ENCODE results near the gene ZIC5.

GRCh38 chr13:99997702-99998214 lies 26.2 kb upstream of the ZIC5 start:
- TF ChIP-seq, protein P1, sequence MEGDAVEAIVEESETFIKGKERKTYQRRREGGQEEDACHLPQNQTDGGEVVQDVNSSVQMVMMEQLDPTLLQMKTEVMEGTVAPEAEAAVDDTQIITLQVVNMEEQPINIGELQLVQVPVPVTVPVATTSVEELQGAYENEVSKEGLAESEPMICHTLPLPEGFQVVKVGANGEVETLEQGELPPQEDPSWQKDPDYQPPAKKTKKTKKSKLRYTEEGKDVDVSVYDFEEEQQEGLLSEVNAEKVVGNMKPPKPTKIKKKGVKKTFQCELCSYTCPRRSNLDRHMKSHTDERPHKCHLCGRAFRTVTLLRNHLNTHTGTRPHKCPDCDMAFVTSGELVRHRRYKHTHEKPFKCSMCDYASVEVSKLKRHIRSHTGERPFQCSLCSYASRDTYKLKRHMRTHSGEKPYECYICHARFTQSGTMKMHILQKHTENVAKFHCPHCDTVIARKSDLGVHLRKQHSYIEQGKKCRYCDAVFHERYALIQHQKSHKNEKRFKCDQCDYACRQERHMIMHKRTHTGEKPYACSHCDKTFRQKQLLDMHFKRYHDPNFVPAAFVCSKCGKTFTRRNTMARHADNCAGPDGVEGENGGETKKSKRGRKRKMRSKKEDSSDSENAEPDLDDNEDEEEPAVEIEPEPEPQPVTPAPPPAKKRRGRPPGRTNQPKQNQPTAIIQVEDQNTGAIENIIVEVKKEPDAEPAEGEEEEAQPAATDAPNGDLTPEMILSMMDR (IDR thresholded peaks at IDR 0.05), result no peak
- TF ChIP-seq POLR2AphosphoS5 (IDR thresholded peaks at IDR 0.05; ENCODE audit: low read depth, low read length), result no peak
- TF ChIP-seq, protein P2, sequence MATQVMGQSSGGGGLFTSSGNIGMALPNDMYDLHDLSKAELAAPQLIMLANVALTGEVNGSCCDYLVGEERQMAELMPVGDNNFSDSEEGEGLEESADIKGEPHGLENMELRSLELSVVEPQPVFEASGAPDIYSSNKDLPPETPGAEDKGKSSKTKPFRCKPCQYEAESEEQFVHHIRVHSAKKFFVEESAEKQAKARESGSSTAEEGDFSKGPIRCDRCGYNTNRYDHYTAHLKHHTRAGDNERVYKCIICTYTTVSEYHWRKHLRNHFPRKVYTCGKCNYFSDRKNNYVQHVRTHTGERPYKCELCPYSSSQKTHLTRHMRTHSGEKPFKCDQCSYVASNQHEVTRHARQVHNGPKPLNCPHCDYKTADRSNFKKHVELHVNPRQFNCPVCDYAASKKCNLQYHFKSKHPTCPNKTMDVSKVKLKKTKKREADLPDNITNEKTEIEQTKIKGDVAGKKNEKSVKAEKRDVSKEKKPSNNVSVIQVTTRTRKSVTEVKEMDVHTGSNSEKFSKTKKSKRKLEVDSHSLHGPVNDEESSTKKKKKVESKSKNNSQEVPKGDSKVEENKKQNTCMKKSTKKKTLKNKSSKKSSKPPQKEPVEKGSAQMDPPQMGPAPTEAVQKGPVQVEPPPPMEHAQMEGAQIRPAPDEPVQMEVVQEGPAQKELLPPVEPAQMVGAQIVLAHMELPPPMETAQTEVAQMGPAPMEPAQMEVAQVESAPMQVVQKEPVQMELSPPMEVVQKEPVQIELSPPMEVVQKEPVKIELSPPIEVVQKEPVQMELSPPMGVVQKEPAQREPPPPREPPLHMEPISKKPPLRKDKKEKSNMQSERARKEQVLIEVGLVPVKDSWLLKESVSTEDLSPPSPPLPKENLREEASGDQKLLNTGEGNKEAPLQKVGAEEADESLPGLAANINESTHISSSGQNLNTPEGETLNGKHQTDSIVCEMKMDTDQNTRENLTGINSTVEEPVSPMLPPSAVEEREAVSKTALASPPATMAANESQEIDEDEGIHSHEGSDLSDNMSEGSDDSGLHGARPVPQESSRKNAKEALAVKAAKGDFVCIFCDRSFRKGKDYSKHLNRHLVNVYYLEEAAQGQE (IDR thresholded peaks at IDR 0.05; ENCODE audit: insufficient read depth in 1 of 2, low read depth in 2 of 2, low read length in 1 of 2), result no peak
